Urothelium cell line (cell line): ENCODE results near the gene SHC2.
"Not testable (repeated sequence)": the region's sequence is repeated elsewhere in the genome, so short reads cannot be mapped to it uniquely, and the experiment has no call there.

Experiments
- DNase-seq: peaks from one replicate; pipeline ENCODE4 v3.0.0; 2011; ENCODE audit warnings: low spot score, mixed read lengths
- FAIRE-seq: peaks from 2 replicates; lab custom pipeline; 2011; peaks lifted over from hg19 to GRCh38; lab: Jason Lieb, UNC

Gene SHC2

GRCh38 chr19:426725-427445 is 33.9 kb downstream of the SHC2 start:
- FAIRE-seq: no peak
- no peak for DNase-seq

- FAIRE-seq: no peak
- DNase-seq: no peak
These were observed 35.8 kb downstream of the SHC2 start for GRCh38 chr19:425056-425455.

- no peak for DNase-seq
- FAIRE-seq: no peak
These were observed 36.3 kb downstream of the SHC2 start for GRCh38 chr19:424546-424945.

GRCh38 chr19:423691-424466 is 37.0 kb downstream of the SHC2 start:
- FAIRE-seq (no peak), DNase-seq (no peak)

GRCh38 chr19:422917-423226 is 38.0 kb downstream of the SHC2 start:
- DNase-seq, FAIRE-seq: not testable (repeated sequence)

- FAIRE-seq: no peak
- no peak for DNase-seq
These were observed 38.5 kb downstream of the SHC2 start for GRCh38 chr19:422213-422916.

- no peak for FAIRE-seq
These were observed 40.9 kb downstream of the SHC2 start for GRCh38 chr19:419721-420515.

GRCh38 chr19:418761-419671 is 41.8 kb downstream of the SHC2 start:
- DNase-seq: no peak
- no peak for FAIRE-seq

More at GRCh38 chr19:419721-420515, 40.9 kb downstream of the SHC2 start:
- no peak for DNase-seq

GRCh38 chr19:416416-416815 is 44.4 kb downstream of the SHC2 start:
- no peak for FAIRE-seq
- DNase-seq: no peak

GRCh38 chr19:415292-415691 is 45.5 kb downstream of the SHC2 start:
- FAIRE-seq (no peak), DNase-seq (no peak)

- no peak for FAIRE-seq
- DNase-seq: no peak
These were observed 46.9 kb downstream of the SHC2 start for GRCh38 chr19:413756-414420.

GRCh38 chr19:412356-413355 is 48.2 kb downstream of the SHC2 start:
- no peak for FAIRE-seq

GRCh38 chr19:411723-412355 is 49.0 kb downstream of the SHC2 start:
- no peak for FAIRE-seq
- DNase-seq: no peak

More at GRCh38 chr19:412356-413355, 48.2 kb downstream of the SHC2 start:
- DNase-seq: no peak

GRCh38 chr19:411121-411722 is 49.6 kb downstream of the SHC2 start:
- not testable (repeated sequence) for FAIRE-seq, DNase-seq

GRCh38 chr19:410243-410781 is 50.5 kb downstream of the SHC2 start:
- no peak for FAIRE-seq

GRCh38 chr19:409516-410242 is 51.2 kb downstream of the SHC2 start:
- FAIRE-seq (no peak), DNase-seq (no peak)

More at GRCh38 chr19:410243-410781, 50.5 kb downstream of the SHC2 start:
- no peak for DNase-seq
